ENCODE data around the gene MYT1.

DNA sequence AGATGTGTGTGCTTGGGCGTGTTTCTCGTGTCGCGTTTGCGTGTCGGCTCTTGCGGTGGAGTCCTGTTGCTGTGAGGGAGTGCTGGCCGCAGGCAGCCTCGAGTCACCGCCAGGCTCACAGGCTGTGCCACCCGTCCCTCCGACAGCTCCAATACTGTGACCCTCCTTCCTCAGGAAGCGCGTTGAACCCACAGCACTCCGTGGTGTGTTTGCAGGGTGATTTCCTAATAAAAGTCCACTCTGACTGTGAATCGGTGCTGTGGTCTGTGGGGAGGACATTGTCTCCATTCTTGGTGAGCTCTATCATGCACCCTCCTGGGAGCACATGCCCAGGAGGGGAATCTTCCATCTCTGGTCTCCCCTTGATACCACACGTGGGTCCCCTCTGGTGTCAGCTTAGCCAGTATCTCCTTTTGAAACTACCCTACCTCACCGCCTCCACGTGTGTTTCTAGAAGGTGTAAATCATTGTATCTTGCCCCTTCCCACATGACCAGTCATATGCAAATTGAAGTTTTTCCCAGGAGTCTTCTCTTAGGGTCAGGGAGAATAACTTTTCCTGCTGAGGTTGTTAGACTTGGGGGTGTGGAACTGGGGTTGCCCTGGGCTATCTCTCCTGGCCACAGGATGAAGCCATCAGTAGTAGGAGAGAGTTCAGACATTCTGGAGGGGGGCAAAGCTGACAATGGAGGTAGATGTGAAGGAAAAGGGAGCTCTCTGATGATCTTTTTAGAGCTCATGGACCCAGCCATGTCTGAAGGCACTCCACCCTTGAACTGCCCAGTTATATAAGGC, 77.9 kb downstream of the MYT1 start:
- TF ChIP-seq, protein P1, sequence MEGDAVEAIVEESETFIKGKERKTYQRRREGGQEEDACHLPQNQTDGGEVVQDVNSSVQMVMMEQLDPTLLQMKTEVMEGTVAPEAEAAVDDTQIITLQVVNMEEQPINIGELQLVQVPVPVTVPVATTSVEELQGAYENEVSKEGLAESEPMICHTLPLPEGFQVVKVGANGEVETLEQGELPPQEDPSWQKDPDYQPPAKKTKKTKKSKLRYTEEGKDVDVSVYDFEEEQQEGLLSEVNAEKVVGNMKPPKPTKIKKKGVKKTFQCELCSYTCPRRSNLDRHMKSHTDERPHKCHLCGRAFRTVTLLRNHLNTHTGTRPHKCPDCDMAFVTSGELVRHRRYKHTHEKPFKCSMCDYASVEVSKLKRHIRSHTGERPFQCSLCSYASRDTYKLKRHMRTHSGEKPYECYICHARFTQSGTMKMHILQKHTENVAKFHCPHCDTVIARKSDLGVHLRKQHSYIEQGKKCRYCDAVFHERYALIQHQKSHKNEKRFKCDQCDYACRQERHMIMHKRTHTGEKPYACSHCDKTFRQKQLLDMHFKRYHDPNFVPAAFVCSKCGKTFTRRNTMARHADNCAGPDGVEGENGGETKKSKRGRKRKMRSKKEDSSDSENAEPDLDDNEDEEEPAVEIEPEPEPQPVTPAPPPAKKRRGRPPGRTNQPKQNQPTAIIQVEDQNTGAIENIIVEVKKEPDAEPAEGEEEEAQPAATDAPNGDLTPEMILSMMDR (IDR thresholded peaks at IDR 0.05): no peak
- no peak for TF ChIP-seq EZH2 (IDR thresholded peaks at IDR 0.05)
- no peak for TF ChIP-seq EZH2phosphoT487 (IDR thresholded peaks at IDR 0.05)

Data from neural progenitor cell (in vitro differentiated cells).